OCI-LY7 (cell line): Measurements from ENCODE around the gene H6PD.

Experiments
- EZH2phosphoT487 ChIP-seq: fragments of 200-600 bp; sonication (generic); IDR thresholded peaks from 2 replicates; pipeline ENCODE4 v1.6.1; 2018; ENCODE audit warnings: low read depth, borderline replicate concordance, mild to moderate bottlenecking, mixed run types, antibody characterized with exemption, low read length, moderate library complexity, mixed read lengths
- TF ChIP-seq, protein P1 (sequence below): fragments of 200-600 bp; sonication (generic); conservative IDR thresholded peaks from 2 replicates; pipeline ENCODE4 v1.5.1; 2014; ENCODE audit warnings: mild to moderate bottlenecking, antibody characterized with exemption, low read length, moderate library complexity, mixed read lengths

GRCh38 chr1:9228609-9229008 lies 6.0 kb upstream of the H6PD start:
- TF ChIP-seq, protein P1, sequence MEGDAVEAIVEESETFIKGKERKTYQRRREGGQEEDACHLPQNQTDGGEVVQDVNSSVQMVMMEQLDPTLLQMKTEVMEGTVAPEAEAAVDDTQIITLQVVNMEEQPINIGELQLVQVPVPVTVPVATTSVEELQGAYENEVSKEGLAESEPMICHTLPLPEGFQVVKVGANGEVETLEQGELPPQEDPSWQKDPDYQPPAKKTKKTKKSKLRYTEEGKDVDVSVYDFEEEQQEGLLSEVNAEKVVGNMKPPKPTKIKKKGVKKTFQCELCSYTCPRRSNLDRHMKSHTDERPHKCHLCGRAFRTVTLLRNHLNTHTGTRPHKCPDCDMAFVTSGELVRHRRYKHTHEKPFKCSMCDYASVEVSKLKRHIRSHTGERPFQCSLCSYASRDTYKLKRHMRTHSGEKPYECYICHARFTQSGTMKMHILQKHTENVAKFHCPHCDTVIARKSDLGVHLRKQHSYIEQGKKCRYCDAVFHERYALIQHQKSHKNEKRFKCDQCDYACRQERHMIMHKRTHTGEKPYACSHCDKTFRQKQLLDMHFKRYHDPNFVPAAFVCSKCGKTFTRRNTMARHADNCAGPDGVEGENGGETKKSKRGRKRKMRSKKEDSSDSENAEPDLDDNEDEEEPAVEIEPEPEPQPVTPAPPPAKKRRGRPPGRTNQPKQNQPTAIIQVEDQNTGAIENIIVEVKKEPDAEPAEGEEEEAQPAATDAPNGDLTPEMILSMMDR: no peak
- TF ChIP-seq EZH2phosphoT487: no peak
